A204.1 (cell line): ENCODE measurements around the gene CENPQ.

Source experiments
- FAIRE-seq: peaks from 2 replicates; lab custom pipeline; 2012; peaks lifted over from hg19 to GRCh38; lab: Jason Lieb, UNC

The CENPQ gene

GRCh38 chr6:49506569-49507111, 43.5 kb downstream of the CENPQ start:
- FAIRE-seq = no peak

- FAIRE-seq = no peak
Measured at GRCh38 chr6:49509342-49509741, 46.2 kb downstream of the CENPQ start.

GRCh38 chr6:49513153-49513989, 50.2 kb downstream of the CENPQ start:
- no peak for FAIRE-seq

- FAIRE-seq = no peak
Measured at GRCh38 chr6:49514571-49515484, 51.7 kb downstream of the CENPQ start.

GRCh38 chr6:49515485-49516146, 52.4 kb downstream of the CENPQ start:
- FAIRE-seq = no peak

GRCh38 chr6:49516147-49516505, 53.0 kb downstream of the CENPQ start:
- no peak for FAIRE-seq

- FAIRE-seq = no peak
Measured at GRCh38 chr6:49517919-49518318, 54.7 kb downstream of the CENPQ start.

- FAIRE-seq = no peak
Measured at GRCh38 chr6:49519660-49520059, 56.5 kb downstream of the CENPQ start.

- FAIRE-seq = no peak
Measured at GRCh38 chr6:49522710-49523593, 59.8 kb downstream of the CENPQ start.

- FAIRE-seq = no peak
Measured at GRCh38 chr6:49523901-49524300, 60.7 kb downstream of the CENPQ start.

- no peak for FAIRE-seq
Measured at GRCh38 chr6:49524541-49524940, 61.4 kb downstream of the CENPQ start.

GRCh38 chr6:49526598-49526997, 63.4 kb downstream of the CENPQ start:
- FAIRE-seq = no peak

GRCh38 chr6:49527320-49527719, 64.2 kb downstream of the CENPQ start:
- no peak for FAIRE-seq

GRCh38 chr6:49528571-49528970, 65.4 kb downstream of the CENPQ start:
- no peak for FAIRE-seq

GRCh38 chr6:49530141-49530776, 67.1 kb downstream of the CENPQ start:
- FAIRE-seq = no peak

- FAIRE-seq = peak; percentile 100
Measured at GRCh38 chr6:49531774-49532569, 68.8 kb downstream of the CENPQ start.

- peak; percentile 99 for FAIRE-seq
Measured at GRCh38 chr6:49535795-49536194, 72.6 kb downstream of the CENPQ start.

- FAIRE-seq = no peak
Measured at GRCh38 chr6:49539102-49539501, 75.9 kb downstream of the CENPQ start.

- no peak for FAIRE-seq
Measured at GRCh38 chr6:49540614-49541013, 77.4 kb downstream of the CENPQ start.

- peak; percentile 99 for FAIRE-seq
Measured at GRCh38 chr6:49541210-49541724, 78.1 kb downstream of the CENPQ start.
